Upper lobe of left lung (tissue), 4 donors: ENCODE data around the gene PSTK.

ENCODE experiments used
- CTCF ChIP-seq, 6 experiments: fragments of 450-650 bp in 4 of 6; fragments of 200-600 bp in 2 of 6; sonication (generic) in 2 of 6; IDR thresholded peaks; one replicate each; pipeline ENCODE4 v1.5.1; 2016 to 2019; ENCODE audit warnings: antibody characterized with exemption in 6 of 6
- POLR2A ChIP-seq, 4 donors: fragments of 450-650 bp; IDR thresholded peaks; one replicate each; pipeline ENCODE4 v1.5.1; 2016 to 2017; ENCODE audit warnings: antibody characterized with exemption in 4 of 4, mild to moderate bottlenecking in 2 of 4
- POLR2AphosphoS5 ChIP-seq, 2 donors: sonication (generic); formaldehyde crosslinking; IDR thresholded peaks; one replicate each; pipeline ENCODE4 v1.5.1; 2017; ENCODE audit warnings: antibody characterized with exemption in 2 of 2

GRCh38 chr10:122962405-122962804 lies 17.8 kb upstream of the PSTK start:
- TF ChIP-seq CTCF (IDR thresholded peaks at IDR 0.05) (no peak), POLR2A (IDR thresholded peaks at IDR 0.05) (no peak), POLR2AphosphoS5 (IDR thresholded peaks at IDR 0.05) (no peak)
